ENCODE results near the gene ATP6V1G3.

DNA sequence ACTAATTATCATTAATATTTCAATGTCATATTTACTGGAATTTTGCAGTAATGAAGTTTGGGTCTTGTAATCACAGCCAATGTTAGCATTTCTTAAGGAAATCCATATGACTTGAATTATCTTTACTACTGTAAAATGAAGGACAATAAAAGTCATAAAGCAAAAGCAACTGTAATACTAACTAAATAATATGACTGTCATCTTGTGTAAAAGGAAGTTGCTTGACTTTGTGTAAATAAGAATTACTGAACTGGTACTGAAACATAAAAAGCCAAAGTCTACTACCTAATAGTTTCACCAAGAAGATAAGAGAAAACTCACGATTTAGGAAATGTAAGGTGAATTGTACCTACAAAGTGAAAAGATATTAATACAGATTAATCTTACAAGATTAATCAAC is 57.5 kb downstream of the ATP6V1G3 start:
- TF ChIP-seq CTCF (IDR thresholded peaks at IDR 0.05) (no peak), POLR2AphosphoS5 (IDR thresholded peaks at IDR 0.05) (no peak), POLR2A (IDR thresholded peaks at IDR 0.05; ENCODE audit: low read depth) (no peak), EP300 (IDR thresholded peaks at IDR 0.05) (no peak)
